COLO668 (cell line): Measurements from ENCODE around the gene SLX4IP.
A peak's percentile ranks its signal among the peaks of the same experiment; 100 is the strongest.

Experiments used
- DNase-seq: peaks from one replicate; lab custom pipeline; 2025; ENCODE audit not compliant: unreplicated experiment; lab: John Stamatoyannopoulos, UW

Gene SLX4IP

DNA sequence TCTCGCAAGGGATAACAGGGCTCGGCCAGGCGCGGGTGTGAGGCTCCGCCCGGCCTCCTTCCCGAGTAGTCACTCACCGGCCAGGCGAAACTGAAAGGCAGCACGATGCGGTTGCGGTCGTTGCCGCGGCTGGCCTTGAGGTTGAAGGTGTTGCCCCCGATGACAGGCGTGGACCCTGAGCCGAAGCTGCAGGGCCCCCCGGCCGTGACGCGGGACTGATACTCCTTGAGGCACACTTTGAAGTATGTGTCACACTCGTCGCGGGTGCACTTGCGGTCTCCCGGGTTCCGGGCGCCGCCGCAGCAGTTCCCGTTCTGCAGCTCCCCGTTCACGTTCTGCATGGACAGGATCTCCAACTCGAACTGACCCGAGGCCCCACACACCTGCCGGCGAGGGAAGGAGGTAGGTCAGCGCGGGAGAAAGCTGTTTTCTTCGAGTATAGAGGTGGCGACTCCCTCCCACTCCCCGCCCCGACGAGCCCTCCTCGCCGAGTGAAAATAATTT, 237.6 kb downstream of the SLX4IP start:
- DNase-seq, result peak; percentile 85

DNA sequence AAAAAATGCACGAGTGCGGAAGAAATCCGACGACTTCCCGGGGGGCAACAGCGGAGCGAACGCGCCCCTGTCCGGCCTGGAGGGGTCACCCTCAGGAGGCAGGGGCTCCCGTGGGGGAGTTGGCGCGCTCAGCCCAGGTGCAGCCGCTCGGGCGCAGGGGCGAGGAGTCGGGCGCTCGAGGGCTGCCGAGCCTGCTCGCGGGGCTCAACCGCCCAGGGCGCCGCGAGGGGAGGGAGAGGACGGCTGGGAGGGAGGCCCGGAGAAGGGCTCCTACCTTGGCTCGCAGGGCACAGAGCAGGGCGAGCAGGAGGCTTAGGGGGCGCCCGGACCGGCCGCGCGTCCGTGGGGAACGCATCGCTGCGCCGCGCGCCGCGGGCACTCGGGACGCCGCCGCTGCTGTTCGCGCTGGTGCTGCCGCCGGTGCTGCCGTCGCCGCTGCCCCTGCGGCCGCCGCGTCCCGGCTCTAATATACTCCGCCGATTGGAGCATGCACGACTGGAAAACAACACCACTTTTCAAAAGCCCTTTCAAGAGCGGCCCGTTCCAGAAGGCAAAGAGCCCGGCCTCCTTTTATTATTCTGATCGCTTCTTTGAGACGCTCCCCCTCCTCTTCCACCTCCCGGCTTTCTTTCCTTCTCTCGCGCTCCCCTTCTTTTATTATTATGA, 238.2 kb downstream of the SLX4IP start:
- peak; percentile 87 for DNase-seq

DNA sequence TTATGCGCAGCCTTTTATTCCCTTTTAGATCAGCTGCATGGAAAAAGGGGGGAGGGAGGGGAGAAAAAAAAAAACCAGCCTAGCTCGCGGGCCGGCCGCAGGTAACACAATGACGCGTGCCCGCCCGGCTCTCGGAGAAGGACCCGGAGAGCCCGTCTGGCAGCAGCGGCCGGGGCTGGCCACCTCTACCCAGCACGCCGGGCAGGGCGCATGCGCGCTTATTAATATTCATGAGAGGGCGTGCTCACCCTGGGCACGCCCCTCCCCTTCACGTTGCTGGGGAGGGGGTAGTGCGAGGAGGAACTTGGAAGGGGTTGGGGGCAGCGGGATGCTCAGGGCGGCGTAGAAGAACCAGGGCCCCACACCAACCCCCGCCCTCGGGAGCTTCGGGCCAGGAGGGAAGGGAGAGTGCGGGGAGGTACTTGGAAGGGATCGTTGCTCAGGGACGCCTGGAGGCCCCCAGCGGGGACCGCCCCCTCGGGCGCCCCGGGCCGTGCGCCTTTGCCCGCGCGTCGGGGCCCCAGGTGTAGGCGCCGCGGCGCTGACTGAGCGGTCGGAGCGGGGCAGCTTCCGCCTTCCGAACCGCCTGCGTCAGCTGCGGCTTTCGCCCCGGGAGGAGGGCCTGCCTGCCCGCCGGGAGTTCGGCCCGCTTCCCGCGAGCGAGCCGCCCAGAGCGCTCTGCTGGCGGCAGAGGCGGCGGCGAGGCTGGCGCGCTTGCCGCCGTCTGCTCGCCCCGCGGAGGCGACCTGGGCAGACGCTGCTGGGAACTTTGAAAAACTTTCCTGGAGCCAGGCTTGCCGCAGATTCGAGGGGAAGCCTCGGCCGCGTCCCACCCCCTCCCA, 239.0 kb downstream of the SLX4IP start, which contains the start of gene JAG1:
Gene JAG1 (minus strand): TSS at position 158 of the 842 bp plus-strand sequence. CDS start 469 bp downstream, outside the sequence.
- DNase-seq, result peak; percentile 98

- peak; percentile 88 for DNase-seq
Observed at GRCh38 chr20:10674684-10675449, 239.8 kb downstream of the SLX4IP start.

DNA sequence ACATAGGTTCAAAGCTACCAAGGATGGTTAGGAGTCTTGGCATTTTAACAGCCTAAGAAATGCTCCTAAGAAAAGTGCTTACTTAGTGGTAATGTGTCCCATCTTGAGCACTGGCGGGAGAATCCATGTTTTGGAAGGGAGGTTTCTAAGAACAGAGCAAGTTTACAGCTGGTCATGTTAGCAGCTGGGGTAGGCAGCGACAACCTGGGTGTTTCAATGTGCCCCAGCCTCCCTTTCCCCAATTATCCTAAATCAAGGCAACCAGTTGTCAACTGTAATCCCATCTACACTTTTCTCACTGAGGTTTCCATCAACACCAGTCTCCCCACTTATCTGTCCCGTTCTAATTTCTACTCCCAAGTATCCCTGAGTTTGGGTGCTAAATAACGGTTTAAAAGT, 240.3 kb downstream of the SLX4IP start:
- DNase-seq, result no peak

DNA sequence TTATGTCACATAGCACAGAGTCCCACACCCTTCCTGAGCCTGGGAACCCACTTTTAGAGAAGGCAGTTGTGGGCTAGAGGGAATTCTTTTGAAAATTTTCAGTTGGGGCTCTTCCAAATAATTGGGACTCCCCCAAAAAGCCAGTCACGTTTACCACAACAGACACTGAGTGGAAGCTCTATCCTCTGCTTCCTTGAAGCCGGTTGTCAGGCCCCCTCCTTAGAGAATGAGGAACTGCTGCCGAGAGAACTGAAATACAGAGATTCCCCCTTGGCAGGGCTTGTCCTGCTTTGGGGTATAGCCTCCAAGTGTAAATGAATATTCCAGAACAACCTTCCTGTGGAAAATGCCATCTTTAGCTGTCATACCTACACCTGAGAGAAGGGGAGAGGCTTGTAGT, 241.4 kb downstream of the SLX4IP start:
- DNase-seq, result no peak
